ENCODE measurements around the gene NR4A3. TPM values are rescaled to one million over a fixed set of nuclear protein-coding genes. Genes with fewer than 3 reads are reported as not detected.

Gene NR4A3
- total RNA-seq, 1 experiment from 2014 or later, result 0.24 TPM

DNA sequence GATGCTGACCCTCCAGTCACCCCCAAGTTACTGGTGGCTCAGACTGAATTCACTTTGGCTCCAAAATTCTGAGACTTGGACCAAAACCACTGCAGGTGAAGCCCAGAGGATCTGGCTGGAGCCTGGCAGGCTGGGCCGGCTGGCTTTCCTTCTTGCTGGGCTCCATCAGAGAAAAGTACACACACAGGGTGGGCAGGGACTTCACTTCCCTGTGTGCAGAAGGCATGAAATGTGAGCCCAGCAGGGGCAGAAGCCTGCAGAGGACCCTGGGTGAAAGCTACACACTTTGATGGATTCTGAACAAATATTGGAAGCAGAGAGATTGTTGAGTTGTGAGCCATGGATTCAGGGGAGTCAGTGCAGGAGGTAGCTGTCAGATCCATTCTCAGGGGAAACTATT, 18.4 kb downstream of the NR4A3 start:
- H2BK15ac ChIP-seq (ENCODE audit: low read depth, low read length), result no peak overlapping the region
- H3K27me3 ChIP-seq (ENCODE audit: insufficient read depth, low read length), result no peaks in the 10 kb centered on the region
- no peak overlapping the region for H3K23ac ChIP-seq (ENCODE audit: insufficient read length, low read depth, low read length)
- H4K8ac ChIP-seq (replicated peaks; ENCODE audit: insufficient read length, low read depth, low read length), result no peak overlapping the region
- H3K4me2 ChIP-seq (ENCODE audit: insufficient read depth, insufficient read length, low read length), result no peak overlapping the region
- Mint-ChIP-seq H3K4me1 (no peaks in the 10 kb centered on the region), H3K36me3 (ENCODE audit: insufficient read depth in 1 of 3, low read depth in 3 of 3) (no peaks in the 10 kb centered on the region), H3K27ac (no peak overlapping the region), H3K27me3 (ENCODE audit: low read depth) (no peaks in the 10 kb centered on the region), H3K9me3 (no peaks in the 10 kb centered on the region), H3K4me3 (no peak overlapping the region)
- no peaks in the 10 kb centered on the region for H3K23me2 ChIP-seq (ENCODE audit: insufficient read length, low read depth, low read length, poor library complexity, severe bottlenecking)
- no peak overlapping the region for H2AK5ac ChIP-seq (ENCODE audit: insufficient read length, low read length)
- WGBS (ENCODE audit: extremely low coverage, insufficient read length, low lambda C conversion rate), result no CpG with 5 or more reads among the region's 1 CpG
- H3K56ac ChIP-seq (ENCODE audit: insufficient read length, low read depth, low read length), result no peak overlapping the region
- no peak overlapping the region for H2AFZ ChIP-seq (ENCODE audit: low read length)
- H3K9ac ChIP-seq (ENCODE audit: extremely low read depth, insufficient read length, low read length), result no peak overlapping the region
- no peak overlapping the region for H3K4ac ChIP-seq (ENCODE audit: low read depth, low read length)
- no peak overlapping the region for H2BK20ac ChIP-seq (ENCODE audit: low read depth, low read length, poor library complexity, severe bottlenecking)
- no peak overlapping the region for H3K18ac ChIP-seq (ENCODE audit: insufficient read length, low read depth, low read length)
- H2BK120ac ChIP-seq (ENCODE audit: low read depth, low read length, poor library complexity, severe bottlenecking), result no peak overlapping the region
- no peaks in the 10 kb centered on the region for H3K9me3 ChIP-seq (ENCODE audit: control insufficient read depth, low read depth, low read length)
- no peaks in the 10 kb centered on the region for H3K79me1 ChIP-seq (ENCODE audit: insufficient read depth, low read depth, low read length, poor library complexity, severe bottlenecking)
- H4K20me1 ChIP-seq (ENCODE audit: control insufficient read depth, insufficient read depth, insufficient read length), result no peaks in the 10 kb centered on the region
- no peak overlapping the region for H4K91ac ChIP-seq (ENCODE audit: insufficient read length, low read depth, low read length)
- H3K14ac ChIP-seq (ENCODE audit: insufficient read depth, low read length), result no peak overlapping the region
- no peak for DNase-seq
- no peak overlapping the region for H3T11ph ChIP-seq (ENCODE audit: low read length)
- no peaks in the 10 kb centered on the region for H3K79me2 ChIP-seq (ENCODE audit: insufficient read depth, low read length)
- TF ChIP-seq, protein P1, sequence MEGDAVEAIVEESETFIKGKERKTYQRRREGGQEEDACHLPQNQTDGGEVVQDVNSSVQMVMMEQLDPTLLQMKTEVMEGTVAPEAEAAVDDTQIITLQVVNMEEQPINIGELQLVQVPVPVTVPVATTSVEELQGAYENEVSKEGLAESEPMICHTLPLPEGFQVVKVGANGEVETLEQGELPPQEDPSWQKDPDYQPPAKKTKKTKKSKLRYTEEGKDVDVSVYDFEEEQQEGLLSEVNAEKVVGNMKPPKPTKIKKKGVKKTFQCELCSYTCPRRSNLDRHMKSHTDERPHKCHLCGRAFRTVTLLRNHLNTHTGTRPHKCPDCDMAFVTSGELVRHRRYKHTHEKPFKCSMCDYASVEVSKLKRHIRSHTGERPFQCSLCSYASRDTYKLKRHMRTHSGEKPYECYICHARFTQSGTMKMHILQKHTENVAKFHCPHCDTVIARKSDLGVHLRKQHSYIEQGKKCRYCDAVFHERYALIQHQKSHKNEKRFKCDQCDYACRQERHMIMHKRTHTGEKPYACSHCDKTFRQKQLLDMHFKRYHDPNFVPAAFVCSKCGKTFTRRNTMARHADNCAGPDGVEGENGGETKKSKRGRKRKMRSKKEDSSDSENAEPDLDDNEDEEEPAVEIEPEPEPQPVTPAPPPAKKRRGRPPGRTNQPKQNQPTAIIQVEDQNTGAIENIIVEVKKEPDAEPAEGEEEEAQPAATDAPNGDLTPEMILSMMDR (conservative IDR thresholded peaks at IDR 0.05), result no peak
- no peak overlapping the region for H4K5ac ChIP-seq (ENCODE audit: insufficient read length, low read depth, low read length)
- H2BK12ac ChIP-seq (ENCODE audit: insufficient read length, low read depth, low read length), result no peak overlapping the region
- H2BK5ac ChIP-seq (ENCODE audit: insufficient read length, low read length), result no peak overlapping the region
- no peaks in the 10 kb centered on the region for H3K4me1 ChIP-seq (ENCODE audit: insufficient read depth, low read length)
- H3K27ac ChIP-seq (ENCODE audit: insufficient read length, low read depth, low read length), result no peak overlapping the region

Data from H9 (cell line).